K562 (cell line): ENCODE measurements around the gene CELA1. TPM values are rescaled to one million over a fixed set of nuclear protein-coding genes. Genes with fewer than 3 reads are reported as not detected.

ENCODE experiments used
- ATAC-seq: fragments of 200-7000 bp; cut with Tn5 transposase; 3 replicates; pipeline ENCODE4 v1.9.1; 2020; ENCODE audit warnings: moderate library complexity
- BruUV-seq: library from RNA; stranded (reverse); fragments of 400-500 nt; replicated peaks from 2 replicates; lab custom pipeline; 2021; lab: Mats Ljungman, UMichigan
- CTCF ChIA-PET: fragments of 300-600 bp; formaldehyde crosslinking; extraction: SDS; loops from one replicate; lab custom pipeline; 2021; ENCODE audit warnings: low intra/inter-chr PET ratio; lab: Yijun Ruan, JAX
- POLR2A ChIA-PET: fragments of 300-600, 350-650 bp; sonication (Branson Sonifier 250); formaldehyde crosslinking; extraction: SDS; loops from one replicate; lab custom pipeline; 2021; ENCODE audit warnings: antibody characterized with exemption, inconsistent platforms; lab: Yijun Ruan, JAX
- DNase-seq, 4 experiments: peaks; one replicate each; pipeline versions ENCODE4 v3.0.0 to v3.0.0-alpha.2; 2011 to 2018; ENCODE audit warnings: low spot score in 3 of 4, mixed read lengths in 3 of 4; ENCODE audit errors: extremely low read depth in 1 of 4
- FAIRE-seq: peaks from 2 replicates; lab custom pipeline; 2011; peaks lifted over from hg19 to GRCh38; lab: Jason Lieb, UNC
- H2AFZ ChIP-seq: 2 replicates; pipeline ENCODE4 v1.6.0; 2011; ENCODE audit warnings: low read depth, low read length, control low read depth, inconsistent platforms
- H3K27ac ChIP-seq: fragments of 200-600 bp; 3 replicates; pipeline ENCODE4 v1.8.0; 2011; ENCODE audit warnings: low read depth, mild to moderate bottlenecking, control low read depth, inconsistent platforms, low read length, moderate library complexity, mixed read lengths; ENCODE audit errors: extremely low read depth
- H3K27me3 ChIP-seq, 2 experiments: fragments of 300-600 bp in 1 of 2; 2 replicates in 1 of 2; 3 replicates in 1 of 2; pipeline versions ENCODE4 v1.6.0 to v1.8.0; 2011; ENCODE audit warnings: inconsistent platforms in 2 of 2, low read length in 2 of 2, mild to moderate bottlenecking in 1 of 2, mixed read lengths in 1 of 2, moderate library complexity in 1 of 2; ENCODE audit not compliant: control insufficient read depth in 2 of 2, insufficient read depth in 2 of 2
- H3K36me3 ChIP-seq: fragments of 300-600 bp; 3 replicates; pipeline ENCODE4 v1.8.0; 2011; ENCODE audit warnings: mild to moderate bottlenecking, low read length, inconsistent platforms; ENCODE audit not compliant: control insufficient read depth, insufficient read depth
- H3K4me1 ChIP-seq, 2 experiments: fragments of 200-600 bp in 1 of 2; replicated peaks in 1 of 2; 2 replicates in 1 of 2; 3 replicates in 1 of 2; pipeline versions ENCODE4 v1.5.1 to v1.8.0; 2011; ENCODE audit warnings: inconsistent platforms in 2 of 2, low read length in 2 of 2, mild to moderate bottlenecking in 1 of 2, mixed read lengths in 1 of 2, moderate library complexity in 1 of 2; ENCODE audit not compliant: control insufficient read depth in 2 of 2, insufficient read depth in 2 of 2
- H3K4me2 ChIP-seq: 2 replicates; pipeline ENCODE4 v1.6.1; 2011; ENCODE audit warnings: low read length, control low read depth, inconsistent platforms, mixed read lengths; ENCODE audit not compliant: insufficient read depth
- H3K4me3 ChIP-seq: fragments of 200-600 bp; sonication (generic), shearing (Covaris generic); 2 replicates; pipeline ENCODE4 v1.5.1; 2016; ENCODE audit warnings: control low read depth, inconsistent platforms
- H3K79me2 ChIP-seq: fragments of 200-600 bp; 3 replicates; pipeline ENCODE4 v1.8.0; 2011; ENCODE audit warnings: low read length, inconsistent platforms; ENCODE audit not compliant: control insufficient read depth, insufficient read depth
- H3K9ac ChIP-seq, 2 experiments: 2 replicates each; pipeline versions ENCODE4 v1.6.0 to v1.6.1; 2011; ENCODE audit warnings: low read depth in 2 of 2, low read length in 2 of 2, control low read depth in 1 of 2, inconsistent platforms in 1 of 2, mild to moderate bottlenecking in 1 of 2, mixed read lengths in 1 of 2; ENCODE audit not compliant: insufficient read depth in 1 of 2
- H3K9me1 ChIP-seq: one replicate; pipeline ENCODE4 v1.6.0; 2011; ENCODE audit warnings: inconsistent platforms, mild to moderate bottlenecking, low read length, moderate library complexity; ENCODE audit not compliant: control insufficient read depth, insufficient read depth
- H3K9me3 ChIP-seq: replicated peaks from 2 replicates; pipeline ENCODE4 v1.5.1; 2011; ENCODE audit warnings: low read depth, low read length, inconsistent platforms; ENCODE audit not compliant: control insufficient read depth, insufficient read depth
- H4K20me1 ChIP-seq: replicated peaks from 2 replicates; pipeline ENCODE4 v1.6.1; 2011; ENCODE audit warnings: low read length, inconsistent platforms, mixed read lengths; ENCODE audit not compliant: control insufficient read depth, insufficient read depth
- ARID1B ChIP-seq: fragments of 450-650 bp; IDR thresholded peaks from 2 replicates; pipeline ENCODE4 v1.6.1; 2016; ENCODE audit warnings: antibody characterized with exemption, mild to moderate bottlenecking, inconsistent platforms
- CEBPB ChIP-seq: fragments of 450-650 bp; IDR thresholded peaks from 2 replicates; pipeline ENCODE4 v1.6.1; 2016; ENCODE audit warnings: missing genetic modification characterization, missing compliant biosample characterization
- CEBPG ChIP-seq, 3 experiments: fragments of 200-800 bp in 1 of 3; sonication (Bioruptor generic) in 1 of 3; sonication (generic) in 1 of 3; formaldehyde crosslinking in 1 of 3; IDR thresholded peaks in 2 of 3; conservative IDR thresholded peaks in 1 of 3; 2 replicates each; pipeline versions ENCODE4 v1.6.1 to v1.8.0; 2016 to 2022; ENCODE audit warnings: missing compliant biosample characterization in 2 of 3, missing genetic modification characterization in 2 of 3, mild to moderate bottlenecking in 1 of 3, missing genetic modification reagents in 1 of 3
- KAT2B ChIP-seq: IDR thresholded peaks from one replicate; pipeline ENCODE4 v1.6.1; 2012; ENCODE audit warnings: low read depth, mild to moderate bottlenecking, control low read depth, inconsistent platforms, low read length, moderate library complexity
- POLR2AphosphoS5 ChIP-seq: IDR thresholded peaks from 2 replicates; pipeline ENCODE4 v1.6.1; 2011; ENCODE audit warnings: mild to moderate bottlenecking, low read depth, low read length, moderate library complexity; ENCODE audit not compliant: control insufficient read depth, insufficient read depth
- SIN3A ChIP-seq, 2 experiments: fragments of 150-350 bp in 1 of 2; IDR thresholded peaks; 2 replicates each; pipeline ENCODE4 v1.6.1; 2011 to 2016; ENCODE audit warnings: borderline replicate concordance in 2 of 2, low read depth in 2 of 2, low read length in 2 of 2, mild to moderate bottlenecking in 2 of 2, moderate library complexity in 2 of 2; ENCODE audit not compliant: control insufficient read depth in 1 of 2
- SMARCA5 ChIP-seq: fragments of 450-650 bp; IDR thresholded peaks from 2 replicates; pipeline ENCODE4 v1.6.1; 2016
- SMARCE1 ChIP-seq: fragments of 450-650 bp; IDR thresholded peaks from 2 replicates; pipeline ENCODE4 v1.7.1; 2016; ENCODE audit warnings: mild to moderate bottlenecking
- TBP ChIP-seq: optimal IDR thresholded peaks from 2 replicates; pipeline ENCODE3; 2011; ENCODE audit warnings: low read depth, low read length, improper control_type of control experiment
- TRIM24 ChIP-seq, 2 experiments: fragments of 450-650 bp; IDR thresholded peaks; 2 replicates each; pipeline ENCODE4 v1.6.1; 2016
- XRCC4 ChIP-seq: IDR thresholded peaks from one replicate; pipeline ENCODE4 v1.6.1; 2011; ENCODE audit not compliant: insufficient read depth, insufficient read length; ENCODE audit errors: extremely low read depth
- ZFP1 ChIP-seq: fragments of 450-650 bp; formaldehyde crosslinking; IDR thresholded peaks from 2 replicates; pipeline ENCODE4 v1.4.0; 2020; ENCODE audit warnings: mild to moderate bottlenecking, mixed read lengths
- ZNF165 ChIP-seq: fragments of 250-450 bp; sonication (Bioruptor Pico); IDR thresholded peaks from 2 replicates; pipeline ENCODE4 v1.4.0; 2020; ENCODE audit warnings: borderline replicate concordance
- ZNF766 ChIP-seq: fragments of 200-800 bp; sonication (Bioruptor generic); conservative IDR thresholded peaks from 2 replicates; pipeline ENCODE4 v1.6.1; 2016; ENCODE audit warnings: missing genetic modification characterization, missing compliant biosample characterization
- WGBS: fragments of 100-300 bp; shearing (Covaris generic); methylation state at CpG from one replicate; pipeline ENCODE4 v1.1.6; 2016; ENCODE audit warnings: low coverage, mixed read lengths; ENCODE audit not compliant: insufficient coverage; ENCODE audit errors: missing lambda C conversion rate; 5-methylcytosine and 5-hydroxymethylcytosine counted together
- in situ Hi-C: fragments of 300-500 bp; cut with MboI; formaldehyde crosslinking; loops from 4 replicates; pipeline ENCODE4 v1.15.0; 2018; ENCODE audit warnings: inconsistent platforms, mixed read lengths
- intact Hi-C: fragments of 100-400 bp; cut with micrococcal nuclease; formaldehyde crosslinking; loops from 2 replicates; pipeline ENCODE4 v1.14.2; 2022
- polyA plus RNA-seq, 8 experiments: library from polyadenylated mRNA; depleted of rRNA in 4 of 8; stranded (reverse) in 5 of 8; unstranded in 3 of 8; fragments of >200 nt; fragmentation: Nextera tagmentation in 2 of 8; fragmentation: Illumina TruSeq in 1 of 8; extraction: Ambion mirVana in 2 of 8; extraction: Trizol in 1 of 8; gene quantifications; 2 replicates each; pipeline versions ENCODE4 v1.2.1 to v1.2.3, GENCODE V29; 2011 to 2014; ENCODE audit warnings: inconsistent platforms in 1 of 8, missing spikeins in 1 of 8
- total RNA-seq, 7 experiments: library from RNA; depleted of rRNA in 6 of 7; stranded (reverse); fragments of >200 nt in 6 of 7; fragmentation: Illumina TruSeq in 2 of 7; extraction: Trizol in 2 of 7; gene quantifications; 2 replicates each; pipeline versions ENCODE4 v1.2.1 to v1.2.3, GENCODE V29; 2011 to 2021; ENCODE audit warnings: low replicate concordance in 1 of 7
- TF ChIP-seq, protein P1 (sequence below): fragments of 450-650 bp; IDR thresholded peaks from 2 replicates; pipeline ENCODE4 v1.6.1; 2016; ENCODE audit warnings: low read depth, mild to moderate bottlenecking, moderate library complexity

Gene CELA1
- total and polyA plus RNA-seq, 9 of the 15 experiments (the other 6 are each of a cell fraction or from before 2014, with no cell fraction given): 0.06 to 0.27 (median 0.22) TPM; not detected in 6

GRCh38 chr12:51335931-51336330 is 10.5 kb downstream of the CELA1 start:
- intact Hi-C loops: no loop called here
- CTCF ChIA-PET: no interaction called here
- FAIRE-seq: no peak
- 70% methylated on average over 2 of the region's 2 CpGs for WGBS
- no peak overlapping the region for H3K4me2 ChIP-seq
- POLR2A ChIA-PET: interaction anchor here (0.6 to 1.2 kb wide), 5 partner anchors 9 to 569 kb away, joined by 3 to 5 read pairs (median 4); no protein-coding TSS in a partner anchor
- H3K4me1 ChIP-seq: peaks cover 0 to 5% of the 10 kb centered on the region in 2 experiments; a peak in 3 of 5 replicates
- DNase-seq: no peak
- in situ Hi-C loops: no loop called here
- H3K79me2 ChIP-seq: no peaks in the 10 kb centered on the region
- no peak overlapping the region for H3K9ac ChIP-seq
- H4K20me1 ChIP-seq: no peaks in the 10 kb centered on the region
- H3K36me3 ChIP-seq: no peaks in the 10 kb centered on the region
- no peak overlapping the region for H2AFZ ChIP-seq
- no peak overlapping the region for H3K27ac ChIP-seq
- TF ChIP-seq ZNF165 (CRISPR knock-in tag): no peak
- TF ChIP-seq, protein P1, sequence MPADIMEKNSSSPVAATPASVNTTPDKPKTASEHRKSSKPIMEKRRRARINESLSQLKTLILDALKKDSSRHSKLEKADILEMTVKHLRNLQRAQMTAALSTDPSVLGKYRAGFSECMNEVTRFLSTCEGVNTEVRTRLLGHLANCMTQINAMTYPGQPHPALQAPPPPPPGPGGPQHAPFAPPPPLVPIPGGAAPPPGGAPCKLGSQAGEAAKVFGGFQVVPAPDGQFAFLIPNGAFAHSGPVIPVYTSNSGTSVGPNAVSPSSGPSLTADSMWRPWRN: 0 out of 2 replicates have a peak, but pooled peaks have one; percentile 22
- peak in 1 of 2 experiments; percentile 25; a peak in 1 of 4 replicates for TF ChIP-seq TRIM24 (IDR thresholded peaks at IDR 0.05)
- peak; percentile 83 for TF ChIP-seq ZNF766 (CRISPR knock-in tag)
- no peak for TF ChIP-seq SMARCA5
- peak; percentile 75 for TF ChIP-seq CEBPB (tag)
- TF ChIP-seq XRCC4: no peak
- TF ChIP-seq POLR2AphosphoS5: no peak
- peak; percentile 51; the same call in 1 of the 2 replicates for TF ChIP-seq SMARCE1
- TF ChIP-seq CEBPG (CRISPR knock-in tag; IDR thresholded peaks at IDR 0.05): no peak
- TF ChIP-seq CEBPG (tag; conservative IDR thresholded peaks at IDR 0.05 in 1 of 2, IDR thresholded peaks at IDR 0.05 in 1 of 2): peak; percentile 48 to 57; a peak in 2 of 4 replicates
- TF ChIP-seq ZFP1: no peak
- TF ChIP-seq KAT2B: no peak
- TF ChIP-seq TBP: peak; percentile 49
- peak; percentile 10; the same call in 1 of the 2 replicates for TF ChIP-seq ARID1B
- no peak for TF ChIP-seq SIN3A (IDR thresholded peaks at IDR 0.05; ENCODE audit: borderline replicate concordance in 2 of 2, control insufficient read depth in 1 of 2, low read depth in 2 of 2, low read length in 2 of 2)
- no TSS peak for BruUV-seq
- H3K9me3 ChIP-seq: no peaks in the 10 kb centered on the region
- H3K9me1 ChIP-seq: no peaks in the 10 kb centered on the region
- H3K27me3 ChIP-seq: no peaks in the 10 kb centered on the region
- H3K4me3 ChIP-seq: no peak overlapping the region
- ATAC-seq: no peak
